Cerebellar nuclear complex (tissue), 1 donor: ENCODE data around the gene CARD9.

Experiments
- DNase-seq, 2 experiments: peaks; one replicate each; lab custom pipeline; 2025; lab: John Stamatoyannopoulos, UW

Gene CARD9

GRCh38 chr9:136380381-136380780 lies 6.9 kb upstream of the CARD9 start:
- no peak for DNase-seq

GRCh38 chr9:136379891-136380290 lies 6.4 kb upstream of the CARD9 start:
- no peak for DNase-seq

DNA sequence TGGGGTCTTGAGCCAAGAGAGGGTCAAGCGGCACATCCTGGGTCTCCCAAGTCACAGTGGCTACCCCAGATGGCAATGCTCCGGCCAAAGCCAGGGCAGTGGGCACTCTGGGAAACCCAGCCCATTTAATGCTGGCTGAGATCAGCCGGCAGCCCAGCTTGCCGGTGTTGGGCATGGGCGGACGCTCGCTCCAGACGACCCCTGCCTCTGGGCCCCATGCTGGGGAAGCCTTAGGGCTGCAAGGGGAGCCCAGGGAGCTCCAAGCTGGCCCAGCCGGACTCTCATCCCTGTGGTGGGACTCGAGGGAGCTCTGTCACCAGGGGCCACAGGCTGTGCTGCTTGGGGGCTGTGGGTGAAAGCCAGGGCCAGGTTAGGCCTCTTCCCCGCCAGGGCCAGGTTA lies 5.9 kb upstream of the CARD9 start:
- no peak for DNase-seq

GRCh38 chr9:136379003-136379287 lies 5.5 kb upstream of the CARD9 start:
- DNase-seq: no peak

GRCh38 chr9:136378170-136379002 lies 4.9 kb upstream of the CARD9 start:
- DNase-seq: no peak

GRCh38 chr9:136377341-136378169 lies 4.1 kb upstream of the CARD9 start:
- no peak for DNase-seq

DNA sequence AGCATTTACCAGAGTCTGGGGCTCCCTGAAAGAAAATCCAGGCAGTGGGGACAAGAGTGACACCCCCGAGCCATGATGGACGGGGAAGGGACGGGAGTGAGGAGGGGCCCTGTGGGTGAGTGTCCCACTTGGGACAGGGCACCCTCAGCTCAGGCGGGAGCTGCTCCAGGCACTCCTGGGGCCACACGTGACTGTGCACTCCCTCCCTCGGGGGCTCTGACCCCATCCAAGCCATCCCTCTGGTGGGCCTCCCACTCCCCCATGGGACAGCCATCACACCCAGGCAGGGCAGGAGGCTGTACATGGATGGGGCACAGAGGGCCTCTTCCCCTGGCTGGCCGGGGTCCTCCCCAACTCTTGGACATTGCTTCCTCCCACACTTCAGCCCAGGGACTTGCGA lies 3.0 kb upstream of the CARD9 start:
- DNase-seq: no peak

DNA sequence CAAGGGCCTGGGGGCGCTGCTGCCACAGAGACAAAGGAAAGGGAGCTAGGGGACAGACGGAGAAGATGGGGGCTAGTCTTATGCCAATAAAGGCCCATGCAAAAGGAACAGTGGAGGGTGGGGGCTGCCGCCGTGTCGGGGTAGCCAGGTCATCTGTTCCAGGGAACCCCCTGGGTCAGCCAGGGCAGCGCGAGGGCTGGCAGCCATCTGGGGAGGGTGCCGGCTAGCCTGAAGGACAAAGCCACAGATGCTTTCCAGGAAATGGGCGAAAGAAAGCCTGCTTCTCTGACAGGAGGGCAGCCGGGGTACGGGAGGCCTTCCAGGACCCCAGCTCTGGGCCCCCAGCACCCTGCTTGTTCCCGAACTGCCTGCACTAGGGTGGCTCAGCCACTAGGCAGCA lies 1.6 kb upstream of the CARD9 start:
- DNase-seq: no peak

- no peak for DNase-seq
Measured at GRCh38 chr9:136374183-136374575, 710 bp upstream of the CARD9 start.

GRCh38 chr9:136372561-136373299 lies 739 bp downstream of the CARD9 start:
- DNase-seq: no peak

DNA sequence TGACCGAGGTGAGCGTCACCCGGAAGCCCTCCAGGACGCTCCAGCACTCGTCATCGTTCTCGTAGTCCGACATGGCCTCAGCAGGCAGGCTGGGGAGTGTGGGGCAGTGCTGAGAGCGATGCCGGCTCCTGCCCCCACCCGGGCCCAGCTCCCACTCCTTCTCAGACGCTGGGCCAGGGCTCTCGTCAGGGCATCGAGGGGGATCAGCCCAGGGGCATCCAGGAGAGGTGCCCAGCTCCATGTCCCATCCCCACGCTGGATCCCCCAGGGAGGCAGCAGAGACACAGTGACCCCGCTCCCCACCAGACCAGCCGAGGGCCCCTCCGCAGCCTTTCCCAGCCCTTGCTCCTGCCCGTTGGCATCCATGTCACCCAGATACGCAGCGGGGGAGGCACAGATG lies 1.5 kb downstream of the CARD9 start:
- DNase-seq: no peak

- no peak for DNase-seq
Measured at GRCh38 chr9:136371533-136371880, 2.0 kb downstream of the CARD9 start.

- DNase-seq: no peak
Measured at GRCh38 chr9:136370687-136371532, 2.6 kb downstream of the CARD9 start.

- no peak for DNase-seq
Measured at GRCh38 chr9:136370037-136370436, 3.4 kb downstream of the CARD9 start.

DNA sequence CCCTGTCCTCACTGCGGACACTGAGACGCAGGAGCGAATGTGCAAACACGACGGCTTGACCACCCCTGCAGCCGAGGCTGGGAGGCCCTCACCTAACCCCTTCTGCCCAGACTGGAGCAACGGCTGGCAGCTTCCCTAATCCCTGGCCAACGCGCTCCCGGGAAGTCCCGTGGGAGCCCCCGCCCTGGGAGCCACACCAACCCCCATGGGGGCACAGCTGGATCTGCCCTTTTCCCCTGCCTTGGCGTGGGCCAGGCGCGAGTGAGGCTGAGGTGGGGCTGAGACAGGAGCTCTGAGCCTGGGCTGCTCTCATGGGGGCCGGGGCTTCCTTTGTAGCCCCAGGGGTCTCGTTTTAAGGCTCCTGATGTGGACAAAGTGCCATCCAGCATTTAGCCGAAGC lies 5.3 kb downstream of the CARD9 start:
- no peak for DNase-seq

DNA sequence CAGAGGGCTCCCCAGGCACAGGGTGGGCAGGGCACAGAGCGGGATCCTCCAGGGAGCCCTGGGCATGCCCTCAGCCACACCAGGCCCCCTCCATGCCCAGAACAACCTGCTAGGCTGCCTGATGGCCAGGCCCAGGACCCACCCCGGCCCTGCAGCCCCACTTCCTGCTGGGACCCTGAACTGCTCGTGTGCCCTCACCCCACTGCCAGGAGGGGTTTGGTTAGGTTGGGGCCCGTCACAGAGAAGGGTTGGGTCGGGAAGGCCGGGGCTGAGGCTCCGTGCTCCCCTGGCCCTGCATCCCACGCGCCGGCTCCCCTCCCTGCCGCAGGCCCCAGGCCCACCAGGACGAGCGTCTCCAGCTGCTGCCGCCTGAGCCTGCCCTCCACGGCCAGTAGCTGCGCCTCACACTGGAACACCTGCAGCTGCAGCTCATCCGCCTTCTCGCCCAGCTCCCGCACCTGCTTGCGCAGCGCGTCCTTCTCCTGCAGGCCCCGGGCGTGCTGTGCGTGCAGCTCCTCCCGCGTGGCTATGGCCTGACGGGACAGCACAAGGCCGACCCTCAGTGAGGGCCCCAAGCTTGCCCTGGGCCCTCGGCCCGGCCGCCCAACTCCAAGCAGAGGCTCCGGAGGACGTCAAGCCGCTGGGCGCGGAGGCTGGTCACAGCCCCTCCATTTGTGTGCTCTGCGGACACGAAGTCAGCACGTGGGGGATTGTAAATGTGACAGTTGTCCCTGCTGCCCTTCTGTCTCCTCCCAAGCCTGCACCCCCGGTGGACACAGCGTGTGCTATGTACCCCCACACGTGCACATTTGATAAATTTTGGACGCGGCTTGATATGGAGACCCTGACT lies 5.9 kb downstream of the CARD9 start:
- no peak for DNase-seq

DNA sequence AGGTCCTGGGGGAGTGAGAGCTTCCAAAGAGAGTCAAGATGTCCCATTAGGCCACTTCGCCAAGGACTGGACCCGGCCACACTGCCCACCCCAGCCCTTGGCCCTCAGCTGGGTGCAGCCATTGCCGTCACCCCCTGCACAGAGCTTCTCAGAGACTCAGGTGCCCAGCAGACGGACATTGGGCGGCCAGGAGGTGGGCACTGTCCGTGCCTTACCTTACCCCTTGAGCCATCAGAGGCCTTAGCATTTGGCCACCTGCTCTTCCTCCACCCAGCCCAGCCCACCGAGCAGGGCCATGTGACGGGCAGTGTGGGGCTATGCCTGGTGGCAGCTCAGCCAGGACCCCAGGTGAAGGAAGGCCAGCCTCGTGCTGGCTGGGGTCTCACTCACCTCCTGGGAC lies 6.6 kb downstream of the CARD9 start:
- DNase-seq: no peak

GRCh38 chr9:136365775-136366222 lies 7.7 kb downstream of the CARD9 start:
- DNase-seq: no peak

DNA sequence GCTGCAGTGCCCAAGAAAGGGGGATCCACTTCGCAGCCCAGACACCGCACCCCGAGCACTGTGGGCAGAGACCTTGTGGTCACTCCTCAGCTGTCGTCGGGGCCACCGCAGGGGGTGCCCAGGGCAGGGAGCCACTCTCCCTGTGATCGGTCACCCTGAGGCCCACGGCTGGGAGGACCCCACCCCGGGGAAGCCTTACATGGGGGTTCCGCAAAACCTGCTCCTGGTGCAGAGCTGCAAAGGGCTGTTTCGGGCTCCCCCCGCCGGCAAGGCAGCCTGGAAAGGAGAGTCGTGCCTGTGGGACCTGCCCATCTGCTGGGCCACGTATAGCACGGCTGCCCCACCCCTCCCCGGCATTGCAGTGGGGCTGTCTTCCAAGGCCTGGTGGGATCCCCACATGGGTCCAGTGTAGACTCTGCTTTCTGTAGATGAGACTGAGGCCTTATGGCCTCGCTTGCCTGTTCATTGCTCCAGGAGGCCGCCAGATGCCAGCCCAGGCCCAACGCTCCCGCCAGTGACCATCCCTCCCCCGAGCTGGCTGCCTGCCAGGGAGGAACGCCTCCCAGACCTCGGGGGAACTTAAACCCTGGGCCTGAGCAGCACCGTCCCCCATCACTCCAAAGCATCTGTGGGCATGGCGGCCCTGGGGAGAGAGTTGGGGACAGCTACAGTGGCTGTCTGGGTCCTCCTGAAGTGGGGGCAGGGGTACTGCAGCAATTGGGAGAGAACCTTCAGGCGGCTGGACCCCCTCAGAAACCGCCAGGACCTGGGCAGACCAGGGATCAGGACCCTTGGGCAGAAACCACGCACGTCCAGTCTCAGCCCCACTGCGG lies 8.3 kb downstream of the CARD9 start:
- DNase-seq: no peak
